ENCODE data around the gene NCAPG2. TPM values are rescaled to one million over a fixed set of nuclear protein-coding genes. Genes with fewer than 3 reads are reported as not detected.

NCAPG2 gene
- polyA plus RNA-seq, 1 donor from 2014 or later: 8.3 TPM

DNA sequence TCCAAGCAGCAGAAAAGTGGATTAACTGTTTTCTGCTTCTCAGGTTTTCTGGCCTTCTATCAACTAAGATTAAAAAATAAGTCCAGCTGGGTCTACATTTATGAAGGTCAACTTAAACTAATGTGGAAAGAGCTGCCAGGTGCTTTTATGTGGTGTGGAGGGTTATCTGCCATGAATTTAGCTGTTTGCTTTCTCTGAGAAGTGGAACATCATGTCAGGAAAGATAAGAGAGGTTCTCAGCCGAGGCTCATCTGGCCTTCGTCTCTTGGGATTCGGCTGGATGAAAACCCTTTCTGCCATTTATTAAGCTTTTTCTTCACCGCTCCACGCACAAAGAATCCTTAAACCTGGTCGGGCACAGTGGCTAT, 122.5 kb downstream of the NCAPG2 start:
- no peaks in the 10 kb centered on the region for H4K20me1 ChIP-seq (ENCODE audit: insufficient read depth)
- H3K27ac ChIP-seq (ENCODE audit: low read length): no peak overlapping the region
- no peaks in the 10 kb centered on the region for H3K9me2 ChIP-seq (ENCODE audit: insufficient read depth, low read length)
- H2AFZ ChIP-seq (ENCODE audit: low read depth, low read length): no peak overlapping the region
- TF ChIP-seq RAD21 (conservative IDR thresholded peaks at IDR 0.05) (no peak), EZH2 (IDR thresholded peaks at IDR 0.05; ENCODE audit: borderline replicate concordance, insufficient read depth, low read length, poor library complexity, severe bottlenecking) (no peak), TAF1 (IDR thresholded peaks at IDR 0.05; ENCODE audit: low read depth) (no peak)
- TF ChIP-seq, protein P1, sequence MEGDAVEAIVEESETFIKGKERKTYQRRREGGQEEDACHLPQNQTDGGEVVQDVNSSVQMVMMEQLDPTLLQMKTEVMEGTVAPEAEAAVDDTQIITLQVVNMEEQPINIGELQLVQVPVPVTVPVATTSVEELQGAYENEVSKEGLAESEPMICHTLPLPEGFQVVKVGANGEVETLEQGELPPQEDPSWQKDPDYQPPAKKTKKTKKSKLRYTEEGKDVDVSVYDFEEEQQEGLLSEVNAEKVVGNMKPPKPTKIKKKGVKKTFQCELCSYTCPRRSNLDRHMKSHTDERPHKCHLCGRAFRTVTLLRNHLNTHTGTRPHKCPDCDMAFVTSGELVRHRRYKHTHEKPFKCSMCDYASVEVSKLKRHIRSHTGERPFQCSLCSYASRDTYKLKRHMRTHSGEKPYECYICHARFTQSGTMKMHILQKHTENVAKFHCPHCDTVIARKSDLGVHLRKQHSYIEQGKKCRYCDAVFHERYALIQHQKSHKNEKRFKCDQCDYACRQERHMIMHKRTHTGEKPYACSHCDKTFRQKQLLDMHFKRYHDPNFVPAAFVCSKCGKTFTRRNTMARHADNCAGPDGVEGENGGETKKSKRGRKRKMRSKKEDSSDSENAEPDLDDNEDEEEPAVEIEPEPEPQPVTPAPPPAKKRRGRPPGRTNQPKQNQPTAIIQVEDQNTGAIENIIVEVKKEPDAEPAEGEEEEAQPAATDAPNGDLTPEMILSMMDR (IDR thresholded peaks at IDR 0.05; ENCODE audit: poor library complexity, severe bottlenecking): no peak
- H3K9ac ChIP-seq (ENCODE audit: low read length): no peak overlapping the region
- H3K79me2 ChIP-seq (replicated peaks; ENCODE audit: insufficient read depth, low read length): peaks cover 6% of the 10 kb centered on the region
- H3K9me3 ChIP-seq (ENCODE audit: low read length): peaks cover 7% of the 10 kb centered on the region
- H3K4me2 ChIP-seq (ENCODE audit: low read length): no peak overlapping the region
- no peaks in the 10 kb centered on the region for H3K36me3 ChIP-seq (ENCODE audit: insufficient read depth, low read length)
- no peaks in the 10 kb centered on the region for H3K27me3 ChIP-seq (ENCODE audit: insufficient read depth, low read depth, low read length)
- no peak overlapping the region for H3K4me3 ChIP-seq (ENCODE audit: low read length)
- no peaks in the 10 kb centered on the region for H3F3A ChIP-seq (ENCODE audit: insufficient read depth, low read length, poor library complexity, severe bottlenecking)

GRCh38 chr7:158581440-158582088, 123.0 kb downstream of the NCAPG2 start:
- H3K4me2 ChIP-seq (ENCODE audit: low read length): no peak overlapping the region
- H3K9me2 ChIP-seq (ENCODE audit: insufficient read depth, low read length): no peaks in the 10 kb centered on the region
- H4K20me1 ChIP-seq (ENCODE audit: insufficient read depth): no peaks in the 10 kb centered on the region
- no peak overlapping the region for H3K4me3 ChIP-seq (ENCODE audit: low read length)
- no peak overlapping the region for H2AFZ ChIP-seq (ENCODE audit: low read depth, low read length)
- H3K27me3 ChIP-seq (ENCODE audit: insufficient read depth, low read depth, low read length): no peaks in the 10 kb centered on the region
- no peak overlapping the region for H3K9ac ChIP-seq (ENCODE audit: low read length)
- H3K36me3 ChIP-seq (ENCODE audit: insufficient read depth, low read length): no peaks in the 10 kb centered on the region
- H3K27ac ChIP-seq (ENCODE audit: low read length): no peak overlapping the region
- H3K9me3 ChIP-seq (ENCODE audit: low read length): peaks cover 7% of the 10 kb centered on the region
- no peaks in the 10 kb centered on the region for H3F3A ChIP-seq (ENCODE audit: insufficient read depth, low read length, poor library complexity, severe bottlenecking)
- peaks cover 6% of the 10 kb centered on the region for H3K79me2 ChIP-seq (replicated peaks; ENCODE audit: insufficient read depth, low read length)
- TF ChIP-seq EZH2 (IDR thresholded peaks at IDR 0.05; ENCODE audit: borderline replicate concordance, insufficient read depth, low read length, poor library complexity, severe bottlenecking): no peak

Small RNAs within 50 kb of the gene (small RNA-seq; reads per million reads assigned to genes)
- gene MIR5707: 0 reads per million in 3 experiments
- 0 reads per million in 3 experiments for gene THAP5P1

Other genes with a start within 250 kb of the NCAPG2 start
- 31.0 and 45.5 TPM in 2 replicates for gene PTPRN2, start 117.0 kb downstream of the NCAPG2 start, polyA plus RNA-seq
- 23.8 and 28.9 TPM in 2 replicates for gene ESYT2, start 124.7 kb upstream of the NCAPG2 start, polyA plus RNA-seq
- gene DYNC2I1, start 151.8 kb upstream of the NCAPG2 start, polyA plus RNA-seq: 15.2 and 16.9 TPM in 2 replicates